ENCODE measurements around the gene FBXL2. TPM values are rescaled to one million over a fixed set of nuclear protein-coding genes. Genes with fewer than 3 reads are reported as not detected.
"Not testable (repeated sequence)": the region's sequence is repeated elsewhere in the genome, so short reads cannot be mapped to it uniquely, and the experiment has no call there.

Gene FBXL2
- polyA plus RNA-seq, 10 donors, result 5.5 to 13.5 (median 7.8) TPM

DNA sequence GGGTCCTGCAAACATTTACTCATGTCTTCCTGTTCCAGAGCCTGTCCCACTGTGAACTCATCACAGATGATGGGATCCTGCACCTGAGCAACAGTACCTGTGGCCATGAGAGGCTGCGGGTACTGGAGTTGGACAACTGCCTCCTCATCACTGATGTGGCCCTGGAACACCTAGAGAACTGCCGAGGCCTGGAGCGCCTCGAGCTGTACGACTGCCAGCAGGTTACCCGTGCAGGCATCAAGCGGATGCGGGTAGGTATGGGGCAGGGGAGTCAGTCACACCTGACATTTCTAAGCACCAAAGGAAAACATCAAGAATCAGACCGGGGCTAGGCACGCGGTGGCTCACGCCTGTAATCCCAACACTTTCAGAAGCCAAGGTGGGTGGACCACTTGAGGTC lies 106.7 kb downstream of the FBXL2 start:
- no peak for DNase-seq

DNA sequence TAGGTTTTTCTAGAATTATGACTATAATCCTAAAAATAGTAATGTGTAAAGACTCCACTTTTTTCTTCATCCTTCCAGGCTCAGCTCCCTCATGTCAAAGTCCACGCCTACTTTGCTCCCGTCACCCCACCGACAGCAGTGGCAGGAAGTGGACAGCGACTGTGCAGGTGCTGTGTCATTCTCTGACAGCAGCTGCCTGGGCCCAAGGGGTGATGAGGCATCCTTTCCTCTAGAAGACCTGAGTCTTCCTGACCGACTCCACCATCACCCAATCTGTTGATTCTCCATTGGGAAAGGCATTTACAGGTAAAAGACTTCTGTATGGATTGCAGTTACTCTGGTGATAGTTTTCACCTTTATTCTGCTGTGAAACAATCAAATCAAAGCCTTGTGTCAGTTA lies 108.2 kb downstream of the FBXL2 start:
- no peak for DNase-seq

GRCh38 chr3:33386631-33387030 lies 109.4 kb downstream of the FBXL2 start:
- DNase-seq, result no peak

DNA sequence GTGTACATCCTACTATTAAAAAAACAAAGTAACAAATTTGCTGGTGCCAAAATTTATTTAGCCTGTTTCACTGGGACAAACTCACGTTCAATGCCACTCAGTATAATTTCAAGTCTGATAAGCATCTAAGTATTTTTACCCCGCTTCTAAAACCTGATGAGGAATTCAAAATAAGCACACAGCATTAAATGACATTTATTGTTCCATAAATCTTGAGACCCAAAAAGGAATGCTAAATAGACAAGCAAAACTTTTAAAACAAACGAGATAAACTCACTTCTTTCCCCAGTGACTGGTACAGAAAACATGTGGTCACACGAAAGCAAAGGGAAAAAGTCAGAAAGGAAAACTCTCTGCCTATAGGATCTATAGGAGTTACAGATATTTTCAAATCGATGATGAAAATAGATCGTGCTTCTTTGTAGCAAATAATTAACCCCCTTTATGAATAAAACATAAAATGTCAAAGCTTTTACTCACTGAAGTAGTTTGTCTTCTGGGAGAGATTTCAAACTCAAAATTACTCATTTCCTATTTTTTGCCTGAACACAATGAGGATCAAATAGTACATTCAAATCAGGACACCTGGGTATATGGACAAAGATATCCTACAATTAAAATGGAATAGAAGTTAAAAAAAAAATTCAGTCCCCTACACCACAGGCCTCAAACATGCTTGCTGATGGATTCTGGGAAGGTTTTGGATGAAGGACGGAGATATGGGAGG lies 111.3 kb downstream of the FBXL2 start:
- DNase-seq, result no peak

DNA sequence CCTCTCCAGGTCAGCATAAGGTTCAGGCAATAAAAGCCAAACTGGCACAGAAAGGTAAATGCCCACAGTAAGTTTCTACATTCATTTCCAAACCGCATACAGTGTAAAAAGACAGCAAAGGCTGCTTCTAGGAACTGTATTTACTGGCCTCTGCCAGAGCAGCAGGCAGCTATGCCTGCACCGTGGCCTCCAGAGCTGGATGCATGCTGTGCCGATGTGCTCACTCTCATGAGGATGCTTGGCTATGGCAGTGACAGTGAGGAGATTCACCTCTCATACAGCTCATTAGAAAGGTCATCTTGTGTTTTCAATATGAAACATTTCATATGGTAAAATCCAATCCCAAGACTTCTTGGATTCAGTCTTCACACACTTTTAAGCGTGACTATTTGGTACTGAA lies 112.7 kb downstream of the FBXL2 start:
- DNase-seq, result no peak

- DNase-seq, result no peak
Observed at GRCh38 chr3:33391255-33391995, 114.2 kb downstream of the FBXL2 start.

GRCh38 chr3:33392144-33392543 lies 114.9 kb downstream of the FBXL2 start:
- no peak for DNase-seq

DNA sequence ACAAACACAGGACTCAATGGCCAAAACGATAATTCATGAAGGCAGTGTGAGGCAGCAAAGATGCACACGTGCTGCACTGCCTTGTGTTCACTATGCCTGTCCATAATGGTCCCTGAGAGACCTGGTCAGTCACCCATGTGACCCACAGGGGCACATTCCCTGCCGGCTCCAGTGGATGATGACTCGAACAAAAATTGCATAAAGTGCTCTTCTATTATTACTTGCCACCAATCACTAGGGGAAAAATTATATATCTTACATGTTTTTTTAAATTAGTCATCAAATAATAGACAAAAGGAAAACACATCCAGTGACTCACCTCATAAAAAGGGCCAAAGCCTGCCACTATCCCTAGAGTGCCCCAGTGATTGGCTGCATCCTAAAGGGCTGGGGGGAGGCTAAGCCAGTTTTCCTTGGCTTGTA lies 115.5 kb downstream of the FBXL2 start:
- peak in 1 of 3 donors; percentile 82 for DNase-seq

GRCh38 chr3:33394403-33395054 lies 117.3 kb downstream of the FBXL2 start:
- DNase-seq, result no peak

DNA sequence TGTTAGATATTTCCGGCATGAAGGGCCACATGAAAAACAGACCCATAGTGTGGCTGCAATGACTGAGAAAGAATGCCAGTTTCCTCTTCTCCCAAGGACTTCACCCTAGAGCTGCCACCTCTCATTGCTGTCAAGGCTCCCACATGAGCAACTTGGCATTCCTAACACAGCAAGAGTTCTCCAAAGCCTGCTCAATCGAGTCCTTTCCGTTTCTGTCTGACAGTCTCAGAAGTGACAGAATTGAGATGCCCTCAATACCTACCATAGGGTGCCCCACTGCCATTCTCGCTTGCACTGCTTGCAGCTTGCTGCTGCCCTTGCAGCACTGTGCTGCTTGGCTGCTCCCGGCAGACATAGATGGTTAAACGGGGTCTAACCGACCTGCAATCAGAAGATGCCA lies 118.7 kb downstream of the FBXL2 start:
- DNase-seq, result no peak

DNA sequence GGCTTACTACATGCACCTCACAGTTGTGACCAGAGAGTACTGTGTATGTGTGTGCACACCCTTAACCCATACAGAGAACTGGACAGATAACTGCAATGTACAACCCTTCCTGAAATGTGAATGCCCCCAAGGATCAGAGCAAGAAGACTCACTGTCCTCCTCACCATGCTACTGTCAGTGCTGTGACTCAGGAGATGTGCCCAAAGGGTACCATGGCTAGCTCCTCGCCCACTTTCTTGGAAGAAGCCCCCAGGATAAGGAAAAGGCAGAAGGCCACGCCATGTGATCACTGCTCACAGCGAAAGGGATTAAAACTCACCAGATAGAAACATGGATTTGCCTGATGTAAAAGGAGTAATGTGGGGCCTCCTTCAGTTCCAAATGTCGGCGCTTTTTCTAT lies 121.2 kb downstream of the FBXL2 start:
- no peak for DNase-seq

DNA sequence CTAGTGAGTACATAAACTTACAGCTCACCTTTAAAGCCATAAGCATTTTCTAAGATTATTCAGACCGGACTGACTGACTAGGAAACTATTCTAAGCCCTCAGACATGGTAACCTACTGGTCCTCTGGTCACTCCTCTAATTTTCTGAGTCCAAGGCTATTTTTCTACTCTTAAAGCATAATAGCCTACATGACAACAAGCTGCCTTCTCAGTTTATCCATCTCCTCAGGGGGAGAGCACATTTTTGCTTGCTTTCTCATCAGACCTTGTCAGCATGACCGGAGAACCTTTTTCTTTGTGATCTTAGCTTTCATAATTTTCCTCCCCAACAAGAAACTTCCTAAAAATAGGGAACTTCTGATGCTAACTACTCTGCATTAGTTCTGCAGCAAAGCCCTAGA lies 124.5 kb downstream of the FBXL2 start:
- DNase-seq, result no peak

DNA sequence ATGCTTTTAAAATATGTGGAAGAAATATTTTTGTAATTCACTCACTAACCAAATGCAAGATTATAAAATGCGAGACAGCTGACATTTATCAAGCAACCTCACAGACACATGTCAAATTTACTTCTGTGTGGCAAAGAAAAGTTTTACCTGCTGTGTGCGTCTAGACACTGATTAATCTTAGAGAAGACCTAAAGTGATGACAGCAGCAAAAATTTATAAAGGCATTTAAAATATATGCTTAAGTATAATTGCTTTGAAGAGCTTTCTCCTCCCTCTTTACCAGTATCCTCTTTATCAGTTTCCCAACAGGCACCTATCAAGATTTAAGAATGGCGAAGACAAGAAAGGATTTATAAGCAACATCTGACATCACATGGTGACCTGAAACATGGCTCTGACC lies 125.7 kb downstream of the FBXL2 start:
- no peak for DNase-seq

- no peak for DNase-seq
Observed at GRCh38 chr3:33403756-33404155, 126.5 kb downstream of the FBXL2 start.

GRCh38 chr3:33410816-33411215 lies 133.6 kb downstream of the FBXL2 start:
- not testable (repeated sequence) for DNase-seq

GRCh38 chr3:33417066-33417673 lies 139.9 kb downstream of the FBXL2 start:
- no peak for DNase-seq

- DNase-seq, result no peak
Observed at GRCh38 chr3:33419948-33420347, 142.7 kb downstream of the FBXL2 start.

GRCh38 chr3:33420966-33421365 lies 143.7 kb downstream of the FBXL2 start:
- DNase-seq, result no peak

DNA sequence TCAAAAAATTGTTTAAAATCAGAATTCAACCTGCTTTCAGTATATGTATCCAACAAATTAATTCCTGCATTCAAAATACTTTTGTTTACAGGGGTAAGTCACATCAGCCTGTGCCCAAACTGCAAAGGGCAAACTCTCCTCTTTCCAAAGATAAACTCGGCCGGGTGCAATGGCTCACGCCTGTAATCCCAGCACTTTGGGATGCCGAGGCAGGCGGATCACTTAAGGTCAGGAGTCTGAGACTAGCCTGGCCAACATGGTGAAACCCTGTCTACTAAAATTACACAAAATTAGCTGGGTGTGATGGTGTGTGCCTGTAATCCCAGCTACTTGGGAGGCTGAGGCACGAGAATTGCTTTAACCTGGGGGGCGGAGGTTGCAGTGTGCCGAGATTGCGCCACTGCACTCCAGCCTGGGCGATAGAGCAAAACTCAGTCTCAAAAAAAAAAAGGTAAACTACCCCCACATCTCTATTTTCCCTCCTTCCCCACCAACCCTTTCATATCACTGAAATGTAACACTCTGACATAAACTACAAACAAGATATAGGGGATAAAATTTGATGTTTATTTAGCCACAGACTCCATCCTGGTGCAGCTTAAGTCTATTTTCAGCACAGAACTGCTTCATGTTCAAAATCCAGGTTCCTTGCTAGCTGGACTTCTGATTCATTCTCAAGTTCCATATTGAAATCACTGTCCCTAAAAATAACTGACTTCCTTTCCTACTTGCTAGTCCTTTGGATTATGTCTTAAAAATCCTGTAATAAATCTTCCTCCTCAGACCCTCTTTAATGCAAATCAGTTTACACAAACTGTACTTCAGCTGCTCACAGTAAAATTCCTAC lies 147.6 kb downstream of the FBXL2 start:
- DNase-seq, result no peak

DNA sequence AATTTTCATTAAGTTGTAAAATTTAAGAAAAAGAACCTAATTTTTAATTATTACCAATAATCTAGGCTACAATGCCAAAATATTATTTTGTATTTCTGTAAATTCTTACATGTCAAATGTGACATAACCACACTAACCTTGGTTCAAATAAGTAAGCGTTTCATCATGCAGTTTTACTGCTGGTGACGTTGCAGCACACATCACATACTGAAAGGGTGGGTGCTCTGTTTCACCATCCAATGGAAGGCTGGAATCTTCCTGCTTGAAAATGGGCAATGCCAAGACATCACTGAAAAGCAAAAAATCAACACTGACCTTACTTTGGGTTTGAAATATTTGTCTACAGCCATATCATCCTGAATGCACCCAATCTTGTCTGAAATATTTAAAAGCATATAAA lies 148.2 kb downstream of the FBXL2 start:
- DNase-seq, result no peak

DNA sequence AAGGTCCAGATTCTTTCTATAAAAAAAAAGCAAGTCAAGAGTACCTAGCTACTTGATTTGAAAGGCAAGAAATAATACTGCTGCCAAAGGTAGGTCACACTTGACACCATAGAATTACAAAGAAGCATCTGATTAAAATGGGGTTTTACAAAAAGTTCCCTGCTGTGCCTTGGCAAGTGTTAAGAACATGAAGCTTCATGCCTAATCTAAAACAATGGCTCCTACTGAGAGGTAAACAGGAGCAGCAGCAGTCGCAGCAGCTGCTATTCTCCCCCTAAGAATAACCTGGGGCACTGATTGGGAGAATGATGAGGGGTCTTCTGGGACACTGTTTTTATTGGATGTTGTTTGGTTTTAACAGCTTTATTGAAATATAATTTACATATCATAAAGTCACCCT lies 148.8 kb downstream of the FBXL2 start:
- no peak for DNase-seq
